GM21717 (cell line): ENCODE results near the gene GASK1B.

Source experiments
- ATAC-seq: cut with Tn5 transposase; IDR thresholded peaks from one replicate; pipeline ENCODE4 v1.9.1; 2021; ENCODE audit warnings: mild to moderate bottlenecking, moderate library complexity; ENCODE audit not compliant: unreplicated experiment

The GASK1B gene

DNA sequence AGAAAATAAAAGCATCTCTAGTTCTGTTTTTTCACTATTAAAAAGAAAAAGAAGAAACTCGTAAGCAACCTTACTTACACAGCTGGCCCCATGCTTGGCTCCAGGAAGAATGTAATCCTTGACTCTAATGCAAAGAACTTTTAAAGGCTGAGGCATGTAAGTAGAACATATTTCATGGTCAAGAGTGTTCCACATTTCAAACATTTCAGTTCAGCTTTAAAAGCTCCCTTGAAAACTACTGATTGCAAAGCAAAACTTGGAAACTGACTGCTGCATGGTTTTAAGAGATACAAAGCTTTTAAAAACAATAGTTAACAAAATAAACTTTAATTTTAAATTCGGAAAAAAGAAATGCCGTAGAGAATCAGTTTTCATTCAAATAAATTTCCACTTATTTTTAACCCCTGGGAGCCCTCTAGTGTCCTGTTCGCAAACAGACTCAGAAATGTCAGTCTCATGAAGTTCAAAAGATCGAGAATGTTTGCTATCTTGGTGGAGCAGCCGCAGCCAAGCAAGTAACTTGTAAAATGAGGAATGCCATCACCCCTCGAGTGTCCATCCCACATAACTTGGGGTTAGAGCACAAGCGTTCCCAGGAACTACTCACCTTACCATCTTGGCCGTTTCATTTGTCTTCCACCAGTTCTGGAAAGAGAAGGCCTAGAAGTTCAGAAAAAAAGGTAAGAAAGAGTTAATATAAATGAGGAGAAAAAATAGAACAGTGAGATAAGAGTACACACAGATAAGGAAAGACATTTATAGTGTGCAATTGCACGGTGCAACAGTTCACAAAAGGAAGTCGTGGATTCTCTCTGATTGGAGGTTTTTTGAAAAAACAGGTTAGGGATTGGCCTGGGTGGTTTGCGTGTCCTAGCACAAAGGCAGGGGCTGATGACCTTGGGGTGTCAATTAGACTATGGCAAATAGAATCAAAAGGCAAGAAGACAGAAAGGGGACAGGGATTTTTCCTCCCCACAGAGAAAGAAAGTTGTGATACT, at the start of gene GASK1B:
Gene GASK1B (minus strand): TSS at position 765 of the 998 bp plus-strand sequence. CDS start 1,650 bp downstream, outside the sequence.
- no peak for ATAC-seq

DNA sequence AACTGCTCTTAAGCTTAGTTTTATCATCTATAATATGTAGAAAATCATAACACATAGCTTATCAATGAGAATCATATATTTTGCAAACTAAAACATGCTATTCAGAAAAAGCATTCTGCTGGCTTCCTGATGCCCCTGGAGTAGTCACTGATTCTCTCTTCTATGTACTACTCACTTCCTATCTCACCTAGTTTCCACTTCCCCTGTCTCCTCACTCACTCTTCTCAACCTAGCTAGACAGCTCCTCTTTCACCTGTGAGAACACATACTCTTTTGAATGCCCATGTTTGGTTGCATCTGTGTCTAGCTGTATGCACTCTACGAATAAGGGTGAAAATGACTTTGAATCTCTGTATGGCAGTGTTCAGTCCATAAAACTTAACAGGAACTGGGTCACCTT, 46.8 kb upstream of the GASK1B start:
- no peak for ATAC-seq

DNA sequence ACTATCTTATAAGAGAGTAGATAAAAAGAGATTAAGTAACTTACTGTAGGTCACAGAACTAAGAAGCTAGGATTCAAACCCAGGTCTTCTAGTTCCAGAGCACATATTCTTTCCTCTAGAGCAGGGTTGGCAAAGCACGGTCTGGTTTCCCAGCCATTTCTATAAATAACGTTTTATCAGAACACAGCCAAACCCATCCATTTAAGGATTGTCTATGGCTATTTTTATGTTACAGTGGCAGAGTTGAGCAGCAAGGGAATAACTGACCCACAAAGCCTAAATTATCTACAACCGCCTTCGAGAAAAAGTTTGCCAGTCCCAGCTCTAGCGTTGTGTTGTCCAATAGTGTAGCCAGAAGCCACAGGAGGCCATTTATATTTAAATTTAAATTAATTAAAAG, 44.9 kb upstream of the GASK1B start:
- ATAC-seq: no peak

DNA sequence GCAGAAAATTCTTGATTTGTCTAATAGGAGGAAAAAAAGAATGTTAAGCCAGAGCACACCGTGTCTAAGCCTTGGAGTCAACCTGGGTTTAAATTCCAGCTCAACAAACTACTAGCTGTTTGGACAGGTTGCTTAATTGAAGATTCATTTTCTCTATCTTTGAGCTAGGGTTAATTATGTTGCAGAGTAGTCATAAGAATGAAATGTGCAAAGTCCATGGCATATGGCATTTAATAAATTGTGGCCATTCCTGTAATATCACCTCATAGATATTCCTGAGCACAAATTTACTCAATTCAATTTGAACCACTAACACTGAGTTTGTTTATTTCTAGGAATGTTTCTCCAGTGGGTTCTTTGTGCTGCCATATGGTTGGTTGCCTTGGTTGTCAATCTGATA, 42.0 kb upstream of the GASK1B start:
- ATAC-seq: no peak

DNA sequence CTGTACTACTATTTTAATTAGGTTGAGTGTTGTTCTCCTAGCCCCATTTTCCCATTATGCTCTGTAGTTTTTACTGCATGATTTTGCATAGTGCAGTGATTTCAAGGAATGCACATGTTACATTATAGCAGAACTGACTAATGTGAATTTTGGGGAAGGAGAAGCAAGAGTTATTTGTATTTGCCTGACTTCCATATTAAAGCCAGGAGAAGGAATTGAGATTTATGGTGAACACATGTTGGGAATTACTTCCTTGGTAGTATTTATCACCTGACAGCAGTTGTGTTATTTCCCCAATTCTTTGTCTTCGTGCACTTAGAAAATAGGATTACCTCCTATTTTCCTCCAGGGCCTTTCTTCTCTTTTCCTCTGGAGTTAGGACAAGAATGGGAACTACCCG, 40.6 kb upstream of the GASK1B start:
- ATAC-seq: no peak

DNA sequence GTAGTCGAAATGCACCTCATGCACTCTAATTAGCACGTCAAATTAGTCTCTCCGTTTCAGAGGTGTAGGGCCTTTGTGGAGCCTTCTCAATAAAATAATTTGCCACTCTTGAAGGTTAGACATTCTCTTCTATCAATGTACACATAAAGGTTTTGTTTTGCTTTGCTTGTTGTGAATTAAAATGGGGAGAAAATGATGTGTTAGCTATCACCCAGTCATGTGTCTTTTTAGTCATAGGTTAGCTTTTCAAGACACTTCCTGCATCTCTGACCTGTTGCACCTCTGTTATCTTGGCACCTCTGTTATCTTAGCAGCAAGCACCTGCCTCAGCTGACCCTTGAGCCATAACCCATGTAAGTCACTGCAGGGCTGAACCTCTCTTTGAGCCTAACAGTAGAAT, 38.4 kb upstream of the GASK1B start:
- no peak for ATAC-seq

DNA sequence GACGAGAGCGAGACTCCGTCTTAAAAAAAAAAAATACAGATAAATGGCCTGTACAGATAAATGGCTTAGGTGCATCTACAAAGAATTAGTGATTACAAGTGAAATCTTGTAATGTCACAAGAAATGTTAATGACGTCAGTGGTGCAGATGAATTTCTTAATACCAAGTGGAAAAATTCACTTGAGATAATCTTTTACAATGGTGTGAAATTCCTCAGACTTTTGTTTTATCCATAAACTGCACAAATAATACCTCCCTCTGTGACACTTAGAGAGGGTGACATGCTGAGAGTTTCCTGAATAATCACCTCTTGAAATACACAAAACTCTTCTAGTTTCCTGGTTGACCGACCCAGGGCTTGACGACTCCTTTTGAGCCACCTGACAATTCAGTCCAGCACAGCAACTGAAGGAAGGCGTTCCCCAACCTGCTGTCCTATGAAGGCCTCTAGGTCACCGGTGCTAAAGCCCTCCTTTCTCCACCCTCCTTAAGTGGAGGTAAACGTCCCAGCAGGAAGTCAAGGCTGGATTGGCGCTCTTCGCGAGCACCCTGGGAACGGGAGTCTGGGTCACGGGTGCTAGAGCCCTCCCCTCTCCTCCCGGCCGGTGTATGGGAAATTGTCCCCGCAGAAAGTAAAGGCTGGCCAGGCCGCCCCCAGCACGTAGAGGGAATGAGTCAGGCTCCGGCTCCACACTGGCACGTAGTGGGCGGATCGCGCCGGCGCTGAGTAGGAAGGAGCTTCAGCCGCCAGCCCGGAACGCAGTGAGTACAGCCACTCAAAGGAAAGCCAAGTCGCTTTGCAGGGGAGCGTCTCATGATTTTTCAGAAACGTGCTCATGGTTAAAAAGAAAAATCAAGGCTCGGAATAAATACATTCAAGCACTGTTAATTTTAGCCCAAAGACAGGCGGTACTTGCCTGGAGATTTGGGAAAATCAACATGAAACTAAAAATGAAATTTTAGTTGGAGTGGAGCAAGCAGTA, 37.3 kb upstream of the GASK1B start, which contains the start of gene TMEM144:
Gene TMEM144 (plus strand): TSS at position 662 of the 983 bp plus-strand sequence. CDS start 2,182 bp downstream, outside the sequence.
- ATAC-seq: peak; percentile 90

DNA sequence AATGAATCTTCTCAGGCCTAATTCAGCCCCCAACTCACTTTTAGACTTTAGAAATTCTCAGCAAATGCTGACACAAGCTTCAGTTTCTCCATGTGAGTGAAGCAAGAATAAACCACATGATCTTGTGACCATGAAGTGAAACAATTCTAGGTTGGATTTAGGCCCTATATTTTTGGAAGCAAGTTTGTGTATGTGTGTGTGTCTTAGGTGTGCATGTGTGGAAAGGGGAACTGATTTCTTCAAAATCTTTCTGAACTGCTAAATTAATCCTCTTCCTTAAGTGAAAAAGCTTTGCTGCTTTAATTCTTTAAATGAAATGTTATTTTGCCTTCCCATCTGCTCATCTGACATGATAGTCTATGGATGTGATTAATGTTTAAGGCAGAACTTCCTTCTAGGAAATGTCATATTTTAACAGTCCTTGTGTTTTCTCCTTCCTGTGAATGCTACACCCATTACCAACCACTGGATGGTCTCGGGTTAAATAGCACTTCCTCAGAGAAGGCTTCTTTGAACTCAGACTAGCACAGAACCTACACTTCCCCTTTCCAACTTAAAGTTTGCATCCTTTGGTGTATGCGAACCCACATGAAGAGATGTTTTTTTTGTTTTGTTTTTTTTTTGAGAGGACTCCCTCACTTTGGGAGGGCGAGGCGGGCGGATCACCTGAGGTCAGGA, 36.3 kb upstream of the GASK1B start:
- ATAC-seq: peak; percentile 57

DNA sequence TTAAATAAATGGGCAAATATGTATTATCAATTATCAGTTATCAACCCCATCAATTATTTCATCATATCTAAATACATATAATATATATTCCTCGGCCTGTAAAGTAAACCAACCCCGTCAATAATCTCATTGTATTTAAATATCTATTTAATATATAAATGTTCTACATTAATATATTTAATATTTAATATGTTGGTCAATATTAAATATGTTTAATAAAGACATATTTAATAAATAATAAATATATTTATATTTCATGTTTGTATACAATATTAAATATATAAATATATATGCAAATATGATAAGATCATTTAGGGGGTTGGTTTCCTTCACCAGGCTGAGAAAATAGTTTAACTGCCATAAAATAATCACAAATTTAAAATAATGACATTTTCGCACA, 31.1 kb upstream of the GASK1B start:
- ATAC-seq: no peak

DNA sequence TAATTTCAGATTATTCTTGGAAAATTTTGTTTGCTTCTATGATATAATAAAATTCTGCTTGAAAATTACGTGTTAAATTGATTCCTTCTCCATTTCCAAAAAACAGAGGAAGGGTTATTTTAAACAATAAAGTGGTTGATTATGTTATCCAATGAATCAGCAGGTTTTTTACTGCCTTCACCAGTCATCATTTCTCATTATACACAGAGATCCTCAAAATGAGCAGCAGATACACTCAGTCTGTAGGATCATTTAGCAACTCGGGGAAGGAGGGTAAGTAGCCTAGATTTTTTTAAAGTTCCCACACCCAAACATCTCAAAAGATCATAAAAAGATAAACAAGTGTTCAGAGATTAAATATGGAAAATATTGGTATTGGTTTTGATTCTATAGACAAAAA, 30.6 kb upstream of the GASK1B start:
- no peak for ATAC-seq

DNA sequence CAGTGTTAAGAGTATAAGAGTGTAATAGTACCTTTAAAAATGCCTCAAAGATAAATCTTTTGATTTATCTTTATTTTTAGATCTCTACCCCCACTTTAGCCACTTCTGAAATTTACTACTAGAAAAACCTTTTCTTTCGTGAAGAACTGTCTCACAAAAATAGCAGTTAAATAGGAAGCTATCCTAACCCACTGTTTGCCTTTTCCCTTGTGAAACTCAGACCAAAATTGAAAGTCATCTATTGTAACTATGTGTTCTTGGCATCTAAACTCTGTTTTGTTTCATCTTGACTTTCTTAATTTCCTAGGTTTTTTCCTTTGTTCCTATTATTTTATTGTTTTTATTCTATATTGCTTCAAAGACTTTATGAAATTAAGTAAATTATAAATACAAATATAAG, 29.7 kb upstream of the GASK1B start:
- ATAC-seq: no peak

DNA sequence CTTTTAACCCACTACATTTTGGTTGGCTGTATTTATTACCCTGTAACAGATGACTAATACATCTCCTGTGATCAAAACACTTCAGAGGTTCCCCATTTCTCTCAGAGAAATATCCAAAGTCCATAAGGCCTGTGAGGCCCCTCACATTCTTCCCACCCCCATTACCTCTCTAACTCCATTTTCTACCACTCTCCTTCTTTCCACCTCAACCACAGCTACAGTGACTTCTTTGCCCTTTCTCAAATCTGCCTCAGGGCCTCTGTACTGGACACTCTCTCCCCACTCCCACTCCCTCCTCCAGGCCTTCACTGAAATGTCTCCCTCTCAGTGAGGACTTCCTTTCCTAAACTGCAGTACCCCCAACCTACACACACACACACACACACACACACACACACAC, 29.1 kb upstream of the GASK1B start:
- no peak for ATAC-seq

DNA sequence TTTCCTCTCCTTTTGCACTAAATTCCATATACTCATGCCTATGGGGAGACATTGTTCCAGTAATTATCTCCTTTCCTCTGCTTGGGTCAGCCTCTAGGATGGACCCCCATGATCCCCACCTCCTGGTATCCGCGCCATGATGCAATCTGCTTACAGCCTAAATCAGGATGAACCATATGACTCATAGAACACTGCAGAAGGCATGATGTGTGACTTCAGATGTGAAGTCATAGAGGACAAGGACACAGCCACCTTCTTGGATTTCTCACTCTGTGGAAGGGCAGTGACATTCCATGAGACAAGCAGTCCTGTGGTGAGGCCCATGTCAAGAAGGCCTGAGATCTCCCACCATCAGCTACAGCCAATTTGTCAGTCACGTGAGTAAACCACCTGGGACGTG, 28.5 kb upstream of the GASK1B start:
- no peak for ATAC-seq

DNA sequence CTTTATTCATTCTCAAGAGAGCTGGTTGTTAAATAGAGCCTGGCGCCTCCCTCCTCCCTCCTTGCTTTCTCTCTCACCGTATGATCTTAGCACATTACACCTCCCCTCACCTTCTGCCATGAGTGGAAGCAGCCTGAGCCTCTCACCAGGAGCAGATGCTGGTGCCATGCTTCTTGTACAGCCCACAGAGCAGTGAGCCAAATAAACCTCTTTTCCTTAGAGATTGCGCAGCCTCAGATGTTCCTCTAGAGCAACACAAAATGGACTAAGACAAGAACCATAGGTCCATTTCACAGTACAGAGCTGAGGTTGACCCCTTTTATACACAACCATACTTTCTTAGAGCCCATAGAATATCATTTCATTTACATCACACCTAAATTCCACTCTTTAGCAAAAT, 27.4 kb upstream of the GASK1B start:
- no peak for ATAC-seq

DNA sequence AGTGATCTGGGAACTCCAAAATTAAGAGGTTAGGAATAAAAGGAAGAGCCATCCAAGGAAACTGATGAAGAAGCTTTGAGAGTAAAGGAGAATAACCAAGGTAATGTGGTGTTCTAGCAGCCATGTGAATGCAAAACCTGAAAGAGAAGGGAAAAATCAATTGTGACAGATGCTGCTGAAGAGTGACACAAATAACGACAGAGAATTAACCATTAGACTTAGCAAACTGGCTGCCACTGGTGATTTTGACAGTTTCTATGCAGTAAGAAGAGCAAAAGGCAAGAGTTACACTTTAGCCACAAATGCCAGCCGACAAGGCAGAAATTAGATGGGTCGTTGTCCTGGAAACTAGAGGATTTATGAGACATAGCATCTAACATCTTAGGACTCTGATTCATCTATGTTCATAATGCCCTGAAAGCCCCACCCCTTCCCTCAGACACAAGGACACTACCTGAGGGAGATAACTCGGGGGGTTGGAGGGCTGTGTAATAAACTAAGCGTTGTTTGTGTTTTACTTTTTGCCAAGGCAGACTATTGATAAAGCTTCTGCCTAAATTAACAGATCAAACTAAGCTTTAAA, 24.5 kb upstream of the GASK1B start:
- ATAC-seq: no peak

DNA sequence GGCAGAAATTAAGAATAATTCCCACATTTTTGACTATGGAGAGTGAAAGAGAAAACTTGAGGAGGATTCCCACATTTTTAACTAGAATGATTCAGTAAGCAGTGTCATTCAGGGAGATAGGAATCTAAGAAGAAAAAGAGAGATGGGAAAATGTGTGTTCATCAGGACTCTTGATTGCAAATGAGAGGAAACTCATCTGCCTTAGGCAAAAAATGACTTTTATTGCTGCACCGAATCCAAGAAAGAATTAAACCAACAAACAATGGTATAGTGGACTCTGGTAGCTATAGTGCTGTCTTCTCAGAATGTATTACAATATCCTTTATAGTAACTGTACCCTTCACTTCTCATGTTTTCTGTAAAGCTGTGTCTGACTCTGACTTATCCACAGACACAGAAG, 22.5 kb upstream of the GASK1B start:
- no peak for ATAC-seq

DNA sequence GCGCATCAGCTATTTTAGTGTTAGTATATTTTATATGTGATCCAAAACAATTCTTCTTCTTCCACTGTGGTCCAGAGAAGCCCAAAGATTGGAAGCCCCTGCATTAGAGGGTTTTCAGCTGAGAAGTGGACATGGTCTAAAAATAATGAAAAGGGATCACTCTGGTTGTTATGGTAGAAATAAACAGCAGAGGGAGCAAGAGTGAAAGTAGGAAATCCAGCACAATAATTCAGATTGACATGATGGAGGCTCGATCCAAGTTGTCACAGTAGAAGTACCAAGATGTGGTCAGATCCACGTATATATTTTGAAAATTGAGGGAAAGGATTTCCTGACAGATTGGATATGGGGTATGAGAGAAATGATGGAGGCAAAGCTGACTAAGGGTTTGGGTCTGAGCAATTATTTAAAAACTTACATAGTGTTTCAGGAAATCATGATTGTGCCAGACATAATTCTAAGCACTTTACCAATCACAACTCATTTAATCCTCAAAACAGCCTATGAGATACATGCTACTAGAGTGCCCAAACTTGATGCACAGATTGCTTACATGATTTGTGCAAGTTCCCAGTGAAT, 20.4 kb upstream of the GASK1B start:
- ATAC-seq: no peak

DNA sequence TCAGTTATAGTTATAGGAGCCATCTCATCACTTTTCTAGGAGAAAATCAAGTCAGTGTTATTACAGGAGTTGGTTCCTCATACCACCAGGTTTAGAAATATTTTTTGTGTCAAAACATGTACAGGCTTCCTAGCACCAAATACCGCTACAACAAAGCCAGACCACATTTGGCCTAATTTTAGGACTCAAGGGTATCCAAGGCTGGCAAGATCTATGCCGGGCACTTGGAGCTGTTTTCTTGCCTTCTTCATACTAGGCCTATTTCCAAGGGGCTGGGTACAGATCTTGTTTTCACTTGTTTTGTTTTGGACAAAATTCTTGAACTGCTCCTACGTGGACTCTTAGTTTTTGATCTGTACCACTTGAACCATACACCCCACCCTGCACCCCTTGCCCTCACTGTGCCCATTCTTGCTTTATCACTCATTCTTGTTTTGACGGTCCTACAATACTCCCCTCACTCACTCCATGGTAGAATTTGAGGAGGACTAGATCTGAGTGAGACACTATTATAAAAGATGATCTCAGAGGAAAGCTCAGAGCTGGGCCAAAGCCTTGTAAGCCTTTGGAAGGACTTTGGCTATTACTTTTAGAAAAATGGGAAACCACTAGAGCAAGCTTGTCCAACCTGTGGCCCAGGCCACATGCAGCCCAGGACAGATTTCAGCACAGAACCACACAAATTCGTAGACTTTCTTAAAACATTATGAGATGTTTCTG, 19.8 kb upstream of the GASK1B start:
- ATAC-seq: no peak

DNA sequence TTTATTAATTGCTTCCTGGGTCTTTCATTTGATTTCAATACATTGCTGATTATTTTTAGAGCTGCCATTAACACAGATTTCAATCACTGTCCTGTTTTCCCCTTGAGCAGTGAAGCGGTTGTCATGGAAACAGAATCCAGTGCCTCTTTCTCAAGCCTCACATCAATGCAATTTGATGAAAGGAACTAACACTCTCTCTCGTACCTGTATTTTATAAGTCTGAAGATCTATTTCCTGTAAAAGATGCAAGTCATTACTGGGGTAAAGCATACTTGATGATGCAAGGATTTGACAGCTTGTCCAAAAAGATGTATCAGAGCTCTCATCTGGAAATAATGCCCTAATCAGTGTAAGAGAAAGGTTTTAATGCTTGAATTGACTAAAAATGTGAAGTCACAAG, 17.9 kb upstream of the GASK1B start:
- ATAC-seq: no peak
